ENCODE measurements around the gene PTPRD.

- TF ChIP-seq, protein P1, sequence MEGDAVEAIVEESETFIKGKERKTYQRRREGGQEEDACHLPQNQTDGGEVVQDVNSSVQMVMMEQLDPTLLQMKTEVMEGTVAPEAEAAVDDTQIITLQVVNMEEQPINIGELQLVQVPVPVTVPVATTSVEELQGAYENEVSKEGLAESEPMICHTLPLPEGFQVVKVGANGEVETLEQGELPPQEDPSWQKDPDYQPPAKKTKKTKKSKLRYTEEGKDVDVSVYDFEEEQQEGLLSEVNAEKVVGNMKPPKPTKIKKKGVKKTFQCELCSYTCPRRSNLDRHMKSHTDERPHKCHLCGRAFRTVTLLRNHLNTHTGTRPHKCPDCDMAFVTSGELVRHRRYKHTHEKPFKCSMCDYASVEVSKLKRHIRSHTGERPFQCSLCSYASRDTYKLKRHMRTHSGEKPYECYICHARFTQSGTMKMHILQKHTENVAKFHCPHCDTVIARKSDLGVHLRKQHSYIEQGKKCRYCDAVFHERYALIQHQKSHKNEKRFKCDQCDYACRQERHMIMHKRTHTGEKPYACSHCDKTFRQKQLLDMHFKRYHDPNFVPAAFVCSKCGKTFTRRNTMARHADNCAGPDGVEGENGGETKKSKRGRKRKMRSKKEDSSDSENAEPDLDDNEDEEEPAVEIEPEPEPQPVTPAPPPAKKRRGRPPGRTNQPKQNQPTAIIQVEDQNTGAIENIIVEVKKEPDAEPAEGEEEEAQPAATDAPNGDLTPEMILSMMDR (conservative IDR thresholded peaks at IDR 0.05; ENCODE audit: low read length): no peak
- TF ChIP-seq EZH2phosphoT487 (IDR thresholded peaks at IDR 0.05; ENCODE audit: borderline replicate concordance): no peak
These were observed 691.0 kb downstream of the PTPRD start for GRCh38 chr9:9921805-9922204.

Measured in Loucy (cell line).